ENCODE results near the gene ARFGEF3.
"Not testable (repeated sequence)": the region's sequence is repeated elsewhere in the genome, so short reads cannot be mapped to it uniquely, and the experiment has no call there.

Gene ARFGEF3

GRCh38 chr6:138277835-138278234, 116.1 kb downstream of the ARFGEF3 start:
- no peak for DNase-seq

GRCh38 chr6:138278326-138278725, 116.6 kb downstream of the ARFGEF3 start:
- peak; percentile 22 to 53 for DNase-seq

GRCh38 chr6:138285800-138286199, 124.1 kb downstream of the ARFGEF3 start:
- peak in 1 of 2 experiments; percentile 10 for DNase-seq

GRCh38 chr6:138286698-138287097, 125.0 kb downstream of the ARFGEF3 start:
- DNase-seq = no peak

GRCh38 chr6:138287144-138287955, 125.6 kb downstream of the ARFGEF3 start:
- DNase-seq = peak; percentile 36 to 89

- not testable (repeated sequence) for DNase-seq
Measured at GRCh38 chr6:138288428-138289085, 126.8 kb downstream of the ARFGEF3 start.

GRCh38 chr6:138289739-138290138, 128.0 kb downstream of the ARFGEF3 start:
- DNase-seq = peak; percentile 17 to 75

- no peak for DNase-seq
Measured at GRCh38 chr6:138290423-138290962, 128.8 kb downstream of the ARFGEF3 start.

- no peak for DNase-seq
Measured at GRCh38 chr6:138291036-138291848, 129.5 kb downstream of the ARFGEF3 start.

GRCh38 chr6:138291849-138292181, 130.1 kb downstream of the ARFGEF3 start:
- no peak for DNase-seq

- DNase-seq = no peak
Measured at GRCh38 chr6:138292482-138292881, 130.7 kb downstream of the ARFGEF3 start.

- DNase-seq = no peak
Measured at GRCh38 chr6:138293428-138294395, 132.0 kb downstream of the ARFGEF3 start.

- DNase-seq = no peak
Measured at GRCh38 chr6:138296381-138296780, 134.6 kb downstream of the ARFGEF3 start.

- no peak for DNase-seq
Measured at GRCh38 chr6:138296786-138297185, 135.0 kb downstream of the ARFGEF3 start.

GRCh38 chr6:138297761-138298298, 136.1 kb downstream of the ARFGEF3 start:
- DNase-seq = no peak

GRCh38 chr6:138300469-138300868, 138.7 kb downstream of the ARFGEF3 start:
- no peak for DNase-seq

- no peak for DNase-seq
Measured at GRCh38 chr6:138302554-138302953, 140.8 kb downstream of the ARFGEF3 start.

- DNase-seq = no peak
Measured at GRCh38 chr6:138307352-138307751, 145.6 kb downstream of the ARFGEF3 start.

GRCh38 chr6:138307816-138308730, 146.3 kb downstream of the ARFGEF3 start:
- no peak for DNase-seq

- no peak for DNase-seq
Measured at GRCh38 chr6:138308731-138309110, 147.0 kb downstream of the ARFGEF3 start.

- DNase-seq = no peak
Measured at GRCh38 chr6:138309695-138310094, 148.0 kb downstream of the ARFGEF3 start.

Measured in NCI-H526 (cell line).